Tibial nerve (tissue), 4 donors: ENCODE results near the gene MEFV. TPM values are rescaled to one million over a fixed set of nuclear protein-coding genes. Genes with fewer than 3 reads are reported as not detected.

Experiments used
- DNase-seq, 2 donors: peaks; one replicate each; pipeline ENCODE4 v3.0.0-alpha.2; 2019; ENCODE audit warnings: low spot score in 2 of 2
- H3K27ac ChIP-seq, 4 donors: fragments of 200-600 bp; sonication (generic) in 3 of 4; one replicate each; pipeline ENCODE4 v1.5.1; 2017 to 2019; ENCODE audit warnings: mild to moderate bottlenecking in 1 of 4
- H3K27me3 ChIP-seq, 2 donors: fragments of 200-600 bp; sonication (generic) in 1 of 2; one replicate each; pipeline versions ENCODE4 v1.5.1 to v1.6.0; 2017 to 2019
- H3K36me3 ChIP-seq, 3 donors: fragments of 200-600 bp; sonication (generic); one replicate each; pipeline ENCODE4 v1.5.1; 2018 to 2019
- H3K4me1 ChIP-seq, 4 donors: fragments of 200-600 bp; sonication (generic) in 3 of 4; one replicate each; pipeline ENCODE4 v1.5.1; 2017 to 2019
- H3K4me3 ChIP-seq, 4 donors: fragments of 200-600 bp; sonication (generic) in 3 of 4; one replicate each; pipeline ENCODE4 v1.5.1; 2017 to 2019; ENCODE audit warnings: mild to moderate bottlenecking in 1 of 4, moderate library complexity in 1 of 4
- H3K9me3 ChIP-seq, 4 donors: fragments of 200-600 bp; sonication (generic) in 3 of 4; one replicate each; pipeline ENCODE4 v1.5.1; 2017 to 2019
- CTCF ChIP-seq, 5 experiments: fragments of 200-600 bp in 3 of 5; fragments of 450-650 bp in 2 of 5; sonication (generic) in 3 of 5; IDR thresholded peaks; one replicate each; pipeline ENCODE4 v1.5.1; 2016 to 2019; ENCODE audit warnings: antibody characterized with exemption in 5 of 5, mild to moderate bottlenecking in 3 of 5, moderate library complexity in 2 of 5
- EP300 ChIP-seq, 2 donors: sonication (generic); formaldehyde crosslinking; IDR thresholded peaks; one replicate each; pipeline ENCODE4 v1.6.1; 2017; ENCODE audit warnings: antibody characterized with exemption in 2 of 2, mild to moderate bottlenecking in 1 of 2
- POLR2A ChIP-seq, 2 donors: fragments of 450-650 bp; IDR thresholded peaks; one replicate each; pipeline ENCODE4 v1.6.1; 2017; ENCODE audit warnings: antibody characterized with exemption in 2 of 2, mild to moderate bottlenecking in 2 of 2, moderate library complexity in 2 of 2
- WGBS, 2 donors: methylation state at CpG; one replicate each; pipeline ENCODE4 v1.1.5; 2018; 5-methylcytosine and 5-hydroxymethylcytosine counted together
- total RNA-seq, 4 donors: library from RNA; depleted of rRNA; stranded (reverse); fragments of >200 nt; gene quantifications; one replicate each; pipeline ENCODE4 v1.1.0, GENCODE V29; 2016

Gene MEFV
- total RNA-seq, 4 donors from 2014 or later, result 0.39 to 8.1 (median 1.1) TPM

GRCh38 chr16:3295783-3296182, 39.4 kb upstream of the MEFV start:
- no peak for DNase-seq
- 51 to 54% methylated on average over 13 of the region's 13 CpGs for WGBS, 2 donors
- H3K36me3 ChIP-seq, result peaks cover 0 to 97% (median 12%) of the 10 kb centered on the region in 3 donors
- H3K27me3 ChIP-seq, result no peaks in the 10 kb centered on the region
- H3K4me1 ChIP-seq, result no peaks in the 10 kb centered on the region
- no peak overlapping the region for H3K4me3 ChIP-seq
- H3K9me3 ChIP-seq, result peaks cover 0 to 100% (median 52%) of the 10 kb centered on the region in 4 donors
- TF ChIP-seq EP300 (IDR thresholded peaks at IDR 0.05) (no peak), CTCF (IDR thresholded peaks at IDR 0.05) (no peak), POLR2A (IDR thresholded peaks at IDR 0.05) (no peak)
- no peak overlapping the region for H3K27ac ChIP-seq

DNA sequence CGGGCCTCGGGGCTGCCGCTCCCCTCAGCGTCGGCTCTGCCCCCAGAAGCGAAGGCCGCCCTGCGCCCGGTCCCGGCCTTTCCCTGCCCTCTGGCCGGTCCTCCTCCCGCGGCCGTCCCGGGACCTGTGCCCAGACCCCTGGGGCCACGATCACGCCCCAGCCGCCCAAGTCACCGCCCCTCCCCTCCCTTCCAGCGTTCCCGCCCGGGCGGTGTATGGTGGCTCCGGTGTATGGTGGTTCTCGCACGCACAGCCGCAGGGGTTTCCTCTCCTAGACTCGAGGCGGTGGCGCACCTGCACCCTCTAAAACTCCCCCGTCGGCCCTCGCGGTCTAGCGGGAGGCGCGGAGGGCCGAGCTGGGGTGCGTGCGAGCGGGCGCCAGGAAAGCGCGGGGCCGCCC, 38.8 kb upstream of the MEFV start:
- Histone ChIP-seq H3K27ac (no peak overlapping the region), H3K9me3 (peaks cover 1 to 100% (median 55%) of the 10 kb centered on the region in 4 donors), H3K27me3 (no peaks in the 10 kb centered on the region), H3K36me3 (peaks cover 0 to 97% (median 18%) of the 10 kb centered on the region in 3 donors), H3K4me3 (no peak overlapping the region), H3K4me1 (no peaks in the 10 kb centered on the region)
- no peak for DNase-seq
- TF ChIP-seq CTCF (IDR thresholded peaks at IDR 0.05), result no peak
- no peak for TF ChIP-seq EP300 (IDR thresholded peaks at IDR 0.05)
- TF ChIP-seq POLR2A (IDR thresholded peaks at IDR 0.05), result no peak
- 41 to 53% methylated on average over 18 to 36 of the region's 45 CpGs for WGBS, 2 donors

DNA sequence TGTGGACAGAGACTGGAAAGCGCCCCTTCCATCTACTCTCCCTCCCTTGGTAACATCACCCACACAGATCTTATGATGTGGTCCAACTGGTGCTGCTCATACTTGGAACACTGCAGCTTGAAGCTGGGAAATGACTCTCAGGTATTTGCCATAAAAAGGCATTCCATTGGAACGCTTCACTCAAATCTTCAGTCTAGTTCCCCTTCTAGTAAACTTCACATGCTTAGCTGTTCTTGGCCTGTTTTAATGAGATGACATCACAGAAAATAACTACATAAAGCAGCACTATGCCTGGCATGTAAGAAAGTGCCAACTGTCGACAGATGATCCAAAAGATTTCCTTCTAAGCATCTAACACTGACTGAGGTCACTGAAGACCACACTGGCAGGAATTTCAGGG, 36.2 kb upstream of the MEFV start:
- no peak for DNase-seq
- WGBS, 2 donors, result 88 to 92% methylated on average over 3 of the region's 3 CpGs
- H3K9me3 ChIP-seq, result peaks cover 15 to 100% (median 60%) of the 10 kb centered on the region in 4 donors
- TF ChIP-seq CTCF (IDR thresholded peaks at IDR 0.05) (no peak), POLR2A (IDR thresholded peaks at IDR 0.05) (no peak), EP300 (IDR thresholded peaks at IDR 0.05) (no peak)
- no peaks in the 10 kb centered on the region for H3K4me1 ChIP-seq
- no peak overlapping the region for H3K4me3 ChIP-seq
- H3K36me3 ChIP-seq, result peaks cover 7 to 100% (median 38%) of the 10 kb centered on the region in 3 donors
- H3K27ac ChIP-seq, result no peak overlapping the region
- no peaks in the 10 kb centered on the region for H3K27me3 ChIP-seq

- peaks cover 15 to 99% (median 46%) of the 10 kb centered on the region in 4 donors for H3K9me3 ChIP-seq
- peaks cover 14 to 100% (median 48%) of the 10 kb centered on the region in 3 donors for H3K36me3 ChIP-seq
- H3K27me3 ChIP-seq, result no peaks in the 10 kb centered on the region
- no peak for DNase-seq
- no peak overlapping the region for H3K27ac ChIP-seq
- no peak overlapping the region for H3K4me3 ChIP-seq
- H3K4me1 ChIP-seq, result peaks cover 0 to 7% (median 0%) of the 10 kb centered on the region in 4 donors
- TF ChIP-seq EP300 (IDR thresholded peaks at IDR 0.05) (no peak), POLR2A (IDR thresholded peaks at IDR 0.05) (no peak), CTCF (IDR thresholded peaks at IDR 0.05) (no peak)
- WGBS, 2 donors, result 96 to 98% methylated on average over 16 of the region's 16 CpGs
These were observed 33.7 kb upstream of the MEFV start for GRCh38 chr16:3289998-3290673.

- Histone ChIP-seq H3K27me3 (no peaks in the 10 kb centered on the region), H3K36me3 (peaks cover 14 to 57% (median 29%) of the 10 kb centered on the region in 3 donors), H3K4me1 (peaks cover 0 to 29% (median 10%) of the 10 kb centered on the region in 4 donors), H3K9me3 (peaks cover 11 to 52% (median 20%) of the 10 kb centered on the region in 4 donors), H3K27ac (no peak overlapping the region), H3K4me3 (peak overlapping the region in 1 of 4 donors; percentile 95)
- DNase-seq, result no peak
- no peak for TF ChIP-seq CTCF (IDR thresholded peaks at IDR 0.05)
- TF ChIP-seq EP300 (IDR thresholded peaks at IDR 0.05), result no peak
- TF ChIP-seq POLR2A (IDR thresholded peaks at IDR 0.05), result no peak
- WGBS, 2 donors, result 88 to 89% methylated on average over 6 of the region's 6 CpGs
These were observed 28.7 kb upstream of the MEFV start for GRCh38 chr16:3285131-3285530.
